Neutrophil (primary cell): ENCODE measurements around the gene DKK3.

Experiments used
- H3K27ac ChIP-seq: fragments of 200-600 bp; sonication (generic); 2 replicates; pipeline ENCODE4 v1.5.1; 2016; ENCODE audit warnings: mild to moderate bottlenecking, moderate library complexity
- H3K27me3 ChIP-seq: fragments of 200-600 bp; sonication (generic); 2 replicates; pipeline ENCODE4 v1.6.0; 2016; ENCODE audit warnings: mild to moderate bottlenecking
- H3K36me3 ChIP-seq: fragments of 200-600 bp; sonication (generic); 2 replicates; pipeline ENCODE4 v1.5.1; 2017
- H3K4me1 ChIP-seq, 2 experiments: fragments of 200-600 bp in 1 of 2; sonication (generic) in 1 of 2; 1 replicate in 1 of 2; 2 replicates in 1 of 2; pipeline versions ENCODE4 v1.5.1 to v1.6.1; 2013 to 2016; ENCODE audit warnings: low read depth in 1 of 2, low read length in 1 of 2, mild to moderate bottlenecking in 1 of 2, moderate library complexity in 1 of 2; ENCODE audit not compliant: control insufficient read depth in 1 of 2, insufficient read depth in 1 of 2
- H3K4me3 ChIP-seq, 2 experiments: fragments of 200-600 bp in 1 of 2; sonication (generic) in 1 of 2; 1 replicate in 1 of 2; 2 replicates in 1 of 2; pipeline ENCODE4 v1.5.1; 2013 to 2016; ENCODE audit warnings: low read depth in 1 of 2, low read length in 1 of 2, mild to moderate bottlenecking in 1 of 2, moderate library complexity in 1 of 2
- H3K9me3 ChIP-seq: fragments of 200-600 bp; sonication (generic); 2 replicates; pipeline ENCODE4 v1.5.1; 2016
- TF ChIP-seq, protein P1 (sequence below): fragments of 200-600 bp; sonication (generic); IDR thresholded peaks from 2 replicates; pipeline ENCODE4 v1.5.1; 2016; ENCODE audit warnings: antibody characterized with exemption

Gene DKK3

DNA sequence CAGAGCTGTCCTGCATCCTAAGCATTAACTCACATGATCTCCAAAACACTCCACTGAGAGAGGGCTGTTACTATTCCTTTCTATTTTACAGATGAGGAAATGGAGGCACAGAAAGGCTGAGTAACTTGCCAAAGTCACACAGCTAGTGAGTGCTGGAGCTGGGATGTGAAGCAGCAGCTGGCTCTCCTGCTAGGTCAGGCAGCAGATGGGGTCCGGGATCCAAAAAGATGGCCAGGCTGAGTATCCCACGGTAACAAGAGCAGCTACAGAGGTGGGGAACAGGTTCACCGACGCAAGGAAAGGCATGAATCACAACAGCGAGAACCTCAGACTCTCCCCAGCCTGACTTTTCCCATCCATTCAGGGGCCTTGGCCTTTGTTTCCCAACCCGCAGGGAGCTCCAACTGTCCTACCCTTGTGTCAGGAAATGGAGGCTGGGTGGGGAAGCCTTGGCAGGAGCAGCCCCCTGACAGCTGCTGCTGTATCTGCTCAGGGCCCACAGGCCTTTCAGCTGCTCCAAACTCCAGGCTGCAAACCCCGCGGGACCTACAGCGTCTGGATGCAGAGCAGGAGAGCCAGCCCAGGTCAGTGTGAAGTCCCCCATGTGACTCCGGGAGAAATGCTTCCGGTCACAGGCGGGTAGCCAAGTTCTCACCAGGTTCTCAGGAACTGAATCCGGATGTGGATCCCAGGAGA is 29.5 kb downstream of the DKK3 start:
- Histone ChIP-seq H3K4me3 (no peak overlapping the region), H3K4me1 (no peaks in the 10 kb centered on the region), H3K9me3 (no peaks in the 10 kb centered on the region), H3K36me3 (no peaks in the 10 kb centered on the region), H3K27me3 (no peaks in the 10 kb centered on the region), H3K27ac (no peak overlapping the region)
- TF ChIP-seq, protein P1, sequence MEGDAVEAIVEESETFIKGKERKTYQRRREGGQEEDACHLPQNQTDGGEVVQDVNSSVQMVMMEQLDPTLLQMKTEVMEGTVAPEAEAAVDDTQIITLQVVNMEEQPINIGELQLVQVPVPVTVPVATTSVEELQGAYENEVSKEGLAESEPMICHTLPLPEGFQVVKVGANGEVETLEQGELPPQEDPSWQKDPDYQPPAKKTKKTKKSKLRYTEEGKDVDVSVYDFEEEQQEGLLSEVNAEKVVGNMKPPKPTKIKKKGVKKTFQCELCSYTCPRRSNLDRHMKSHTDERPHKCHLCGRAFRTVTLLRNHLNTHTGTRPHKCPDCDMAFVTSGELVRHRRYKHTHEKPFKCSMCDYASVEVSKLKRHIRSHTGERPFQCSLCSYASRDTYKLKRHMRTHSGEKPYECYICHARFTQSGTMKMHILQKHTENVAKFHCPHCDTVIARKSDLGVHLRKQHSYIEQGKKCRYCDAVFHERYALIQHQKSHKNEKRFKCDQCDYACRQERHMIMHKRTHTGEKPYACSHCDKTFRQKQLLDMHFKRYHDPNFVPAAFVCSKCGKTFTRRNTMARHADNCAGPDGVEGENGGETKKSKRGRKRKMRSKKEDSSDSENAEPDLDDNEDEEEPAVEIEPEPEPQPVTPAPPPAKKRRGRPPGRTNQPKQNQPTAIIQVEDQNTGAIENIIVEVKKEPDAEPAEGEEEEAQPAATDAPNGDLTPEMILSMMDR: no peak

- H3K4me3 ChIP-seq: no peak overlapping the region
- H3K4me1 ChIP-seq: no peaks in the 10 kb centered on the region
- no peak overlapping the region for H3K27ac ChIP-seq
- no peaks in the 10 kb centered on the region for H3K9me3 ChIP-seq
- TF ChIP-seq, protein P1: no peak
- no peaks in the 10 kb centered on the region for H3K36me3 ChIP-seq
- H3K27me3 ChIP-seq: no peaks in the 10 kb centered on the region
Observed at GRCh38 chr11:11978098-11978637, 30.3 kb downstream of the DKK3 start.

GRCh38 chr11:11977206-11977938 is 31.1 kb downstream of the DKK3 start:
- Histone ChIP-seq H3K9me3 (no peaks in the 10 kb centered on the region), H3K27ac (no peak overlapping the region), H3K27me3 (no peaks in the 10 kb centered on the region), H3K36me3 (no peaks in the 10 kb centered on the region), H3K4me1 (no peaks in the 10 kb centered on the region), H3K4me3 (no peak overlapping the region)
- TF ChIP-seq, protein P1: no peak

GRCh38 chr11:11976481-11977127 is 31.8 kb downstream of the DKK3 start:
- Histone ChIP-seq H3K4me1 (no peaks in the 10 kb centered on the region), H3K4me3 (no peak overlapping the region), H3K27me3 (no peaks in the 10 kb centered on the region), H3K27ac (no peak overlapping the region), H3K9me3 (no peaks in the 10 kb centered on the region), H3K36me3 (no peaks in the 10 kb centered on the region)
- TF ChIP-seq, protein P1: no peak

DNA sequence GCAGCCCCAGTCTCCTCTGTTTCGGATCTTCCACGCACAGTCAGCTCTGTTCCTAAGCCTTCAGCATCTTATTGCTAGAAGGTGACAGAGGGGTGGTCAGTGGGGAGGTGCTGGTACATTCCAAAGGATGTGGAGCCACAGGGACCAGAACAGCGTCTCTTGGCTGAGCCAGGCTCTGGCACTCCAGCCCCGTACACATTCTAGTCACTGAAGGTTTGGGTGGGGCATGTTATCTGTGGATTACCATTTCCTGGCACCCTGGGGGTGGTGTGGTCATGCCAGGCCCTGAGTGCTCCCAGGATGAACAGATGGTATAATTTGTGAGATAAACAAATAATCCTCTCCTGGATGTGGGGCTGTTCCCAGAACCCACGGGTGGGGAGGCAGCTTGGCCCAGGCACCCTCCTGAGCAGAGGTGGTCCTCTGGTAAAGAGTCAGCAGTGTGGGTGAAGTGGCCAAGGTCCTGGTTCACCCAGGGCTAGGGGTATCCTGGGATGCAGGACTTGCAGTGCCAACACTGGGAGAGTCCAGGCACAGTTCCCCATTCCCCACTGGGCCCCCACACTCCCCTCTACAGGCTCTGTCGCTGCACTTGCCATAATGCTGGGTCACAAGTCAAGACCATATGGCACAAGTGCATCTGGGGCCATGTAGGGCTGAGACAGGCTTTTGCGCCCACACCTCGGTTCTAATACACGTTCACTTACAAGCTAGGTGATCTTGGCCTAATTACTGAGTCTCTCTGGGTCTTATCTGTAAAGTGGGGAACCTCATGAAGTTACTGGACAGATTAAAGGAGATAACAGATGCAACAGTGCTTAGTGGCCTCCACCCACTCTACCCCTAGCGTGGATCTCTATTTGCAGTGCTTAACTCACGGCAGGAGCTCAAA is 33.0 kb downstream of the DKK3 start:
- no peaks in the 10 kb centered on the region for H3K4me1 ChIP-seq
- H3K4me3 ChIP-seq: no peak overlapping the region
- no peaks in the 10 kb centered on the region for H3K27me3 ChIP-seq
- no peaks in the 10 kb centered on the region for H3K36me3 ChIP-seq
- TF ChIP-seq, protein P1: no peak
- H3K27ac ChIP-seq: no peak overlapping the region
- H3K9me3 ChIP-seq: no peaks in the 10 kb centered on the region
